ENCODE measurements around the gene R3HCC1L. TPM values are rescaled to one million over a fixed set of nuclear protein-coding genes. Genes with fewer than 3 reads are reported as not detected.
"Not testable (repeated sequence)": the region's sequence is repeated elsewhere in the genome, so short reads cannot be mapped to it uniquely, and the experiment has no call there.

R3HCC1L gene
- total RNA-seq, 1 donor from 2014 or later: 16.9 TPM

DNA sequence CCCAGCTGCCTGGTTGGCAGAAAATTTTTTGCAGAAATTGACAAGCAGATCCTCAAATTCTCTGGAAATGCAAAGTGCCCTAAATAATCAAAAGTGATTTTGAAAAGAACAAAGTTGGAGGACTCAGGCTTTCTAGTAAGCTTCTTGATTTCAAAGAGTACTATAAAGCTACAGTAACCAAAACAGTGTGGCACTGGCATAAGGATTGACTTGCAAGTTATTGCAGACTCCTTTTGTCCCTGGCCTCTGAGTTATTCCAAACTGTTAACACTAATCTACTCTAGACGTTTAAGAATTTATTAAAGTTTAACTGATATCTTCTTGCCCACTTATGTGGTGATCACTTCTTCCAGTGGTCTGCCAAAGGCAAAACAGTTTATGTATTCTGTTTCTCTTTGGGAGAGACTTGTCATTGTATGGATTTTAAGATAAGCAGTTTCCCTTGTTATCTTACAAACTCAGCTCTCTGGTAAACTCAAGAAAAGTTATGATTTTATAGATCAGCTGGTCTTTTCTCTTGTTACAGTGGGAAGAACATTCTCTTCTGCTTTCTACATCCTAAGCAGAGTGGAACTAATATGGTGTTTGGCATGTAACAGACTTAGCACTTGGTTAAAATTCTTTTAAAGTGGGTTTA is 92.2 kb downstream of the R3HCC1L start:
- Mint-ChIP-seq H3K27ac (no peak overlapping the region), H3K36me3 (peaks cover 22% of the 10 kb centered on the region), H3K4me1 (no peaks in the 10 kb centered on the region), H3K4me3 (no peak overlapping the region), H3K9me3 (peaks cover 18% of the 10 kb centered on the region), H3K27me3 (ENCODE audit: low read depth) (no peaks in the 10 kb centered on the region)
- TF ChIP-seq, protein P1, sequence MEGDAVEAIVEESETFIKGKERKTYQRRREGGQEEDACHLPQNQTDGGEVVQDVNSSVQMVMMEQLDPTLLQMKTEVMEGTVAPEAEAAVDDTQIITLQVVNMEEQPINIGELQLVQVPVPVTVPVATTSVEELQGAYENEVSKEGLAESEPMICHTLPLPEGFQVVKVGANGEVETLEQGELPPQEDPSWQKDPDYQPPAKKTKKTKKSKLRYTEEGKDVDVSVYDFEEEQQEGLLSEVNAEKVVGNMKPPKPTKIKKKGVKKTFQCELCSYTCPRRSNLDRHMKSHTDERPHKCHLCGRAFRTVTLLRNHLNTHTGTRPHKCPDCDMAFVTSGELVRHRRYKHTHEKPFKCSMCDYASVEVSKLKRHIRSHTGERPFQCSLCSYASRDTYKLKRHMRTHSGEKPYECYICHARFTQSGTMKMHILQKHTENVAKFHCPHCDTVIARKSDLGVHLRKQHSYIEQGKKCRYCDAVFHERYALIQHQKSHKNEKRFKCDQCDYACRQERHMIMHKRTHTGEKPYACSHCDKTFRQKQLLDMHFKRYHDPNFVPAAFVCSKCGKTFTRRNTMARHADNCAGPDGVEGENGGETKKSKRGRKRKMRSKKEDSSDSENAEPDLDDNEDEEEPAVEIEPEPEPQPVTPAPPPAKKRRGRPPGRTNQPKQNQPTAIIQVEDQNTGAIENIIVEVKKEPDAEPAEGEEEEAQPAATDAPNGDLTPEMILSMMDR (IDR thresholded peaks at IDR 0.05; ENCODE audit: unreplicated experiment): no peak
- DNase-seq (ENCODE audit: low spot score in 2 of 2, unreplicated experiment in 2 of 2): no peak

DNA sequence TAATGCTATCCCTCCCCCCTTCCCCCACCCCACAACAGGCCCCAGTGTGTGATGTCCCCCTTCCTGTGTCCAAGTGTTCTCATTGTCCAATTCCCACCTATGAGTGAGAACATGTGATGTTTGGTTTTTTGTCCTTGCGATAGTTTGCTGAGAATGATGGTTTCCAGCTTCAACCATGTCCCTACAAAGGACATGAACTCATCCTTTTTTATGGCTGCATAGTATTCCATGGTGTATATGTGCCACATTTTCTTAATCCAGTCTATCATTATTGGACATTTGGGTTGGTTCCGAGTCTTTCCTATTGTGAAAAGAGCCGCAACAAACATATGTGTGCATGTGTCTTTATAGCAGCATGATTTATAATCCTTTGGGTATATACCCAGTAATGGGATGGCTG is 93.3 kb downstream of the R3HCC1L start:
- H3K4me1 Mint-ChIP-seq; H3K27me3 Mint-ChIP-seq (ENCODE audit: low read depth); H3K27ac Mint-ChIP-seq; DNase-seq (ENCODE audit: low spot score in 2 of 2, unreplicated experiment in 2 of 2); H3K4me3 Mint-ChIP-seq: not testable (repeated sequence)
- H3K36me3 Mint-ChIP-seq: peaks cover 26% of the 10 kb centered on the region
- H3K9me3 Mint-ChIP-seq: peaks cover 18% of the 10 kb centered on the region

DNA sequence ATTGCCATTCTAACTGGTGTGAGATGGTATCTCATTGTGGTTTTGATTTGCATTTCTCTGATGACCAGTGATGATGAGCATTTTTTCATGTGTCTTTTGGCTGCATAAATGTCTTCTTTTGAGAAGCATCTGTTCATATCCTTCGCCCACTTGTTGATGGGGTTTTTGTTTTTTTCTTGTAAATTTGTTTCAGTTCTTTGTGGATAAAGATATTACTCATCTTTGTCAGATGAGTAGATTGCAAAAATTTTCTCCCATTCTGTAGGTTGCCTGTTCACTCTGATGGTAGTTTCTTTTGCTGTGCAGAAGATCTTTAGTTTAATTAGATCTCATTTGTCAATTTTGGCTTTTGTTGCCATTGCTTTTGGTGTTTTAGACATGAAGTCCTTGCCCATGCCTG is 93.8 kb downstream of the R3HCC1L start:
- DNase-seq (ENCODE audit: low spot score in 2 of 2, unreplicated experiment in 2 of 2); H3K4me3 Mint-ChIP-seq; H3K27me3 Mint-ChIP-seq (ENCODE audit: low read depth); H3K27ac Mint-ChIP-seq; H3K4me1 Mint-ChIP-seq: not testable (repeated sequence)
- Mint-ChIP-seq H3K36me3 (peaks cover 26% of the 10 kb centered on the region), H3K9me3 (peaks cover 18% of the 10 kb centered on the region)

DNA sequence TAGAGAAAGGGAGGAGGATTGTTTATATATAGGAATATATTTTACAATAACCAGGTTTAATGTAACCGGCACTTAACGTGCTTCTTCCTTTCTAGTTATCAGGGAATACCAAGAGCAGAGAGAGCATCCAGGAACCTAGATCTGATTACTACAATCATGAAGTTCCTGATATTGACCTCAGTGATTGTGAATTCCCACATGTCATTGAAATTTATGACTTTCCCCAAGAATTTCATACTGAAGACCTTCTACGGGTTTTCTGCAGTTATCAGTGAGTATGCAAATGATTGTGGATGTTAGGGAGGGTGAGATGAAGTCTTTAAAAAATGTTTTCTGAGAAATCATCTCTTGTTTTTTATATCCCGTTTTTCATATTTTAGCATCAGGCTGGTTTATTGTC is 97.0 kb downstream of the R3HCC1L start:
- TF ChIP-seq, protein P1 (IDR thresholded peaks at IDR 0.05; ENCODE audit: unreplicated experiment): no peak
- peaks cover 18% of the 10 kb centered on the region for H3K9me3 Mint-ChIP-seq
- no peaks in the 10 kb centered on the region for H3K27me3 Mint-ChIP-seq (ENCODE audit: low read depth)
- no peak for DNase-seq (ENCODE audit: low spot score in 2 of 2, unreplicated experiment in 2 of 2)
- no peak overlapping the region for H3K4me3 Mint-ChIP-seq
- H3K36me3 Mint-ChIP-seq: peaks cover 32% of the 10 kb centered on the region
- H3K4me1 Mint-ChIP-seq: no peaks in the 10 kb centered on the region
- no peak overlapping the region for H3K27ac Mint-ChIP-seq

DNA sequence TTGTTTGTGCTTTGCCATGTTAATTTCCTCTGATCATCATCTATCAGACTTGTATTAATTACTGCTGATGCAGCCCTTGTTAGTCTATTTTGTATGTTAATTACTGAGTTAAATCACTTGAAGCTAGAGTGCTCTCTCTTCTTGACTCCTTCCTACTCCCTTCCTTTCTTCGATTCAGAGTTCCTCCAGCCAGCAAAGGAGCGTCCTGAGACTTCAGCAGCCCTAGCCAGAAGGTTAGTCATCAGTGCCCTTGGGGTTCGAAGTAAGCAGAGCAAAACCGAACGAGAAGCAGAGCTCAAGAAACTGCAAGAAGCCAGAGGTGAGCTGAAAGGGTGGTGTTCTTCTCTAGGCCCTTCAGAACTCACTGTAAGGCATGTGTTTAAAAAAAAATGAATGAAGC is 101.4 kb downstream of the R3HCC1L start:
- Mint-ChIP-seq H3K4me1 (no peaks in the 10 kb centered on the region), H3K27ac (no peak overlapping the region), H3K36me3 (peaks cover 14% of the 10 kb centered on the region), H3K4me3 (no peak overlapping the region), H3K27me3 (ENCODE audit: low read depth) (no peaks in the 10 kb centered on the region), H3K9me3 (peaks cover 4% of the 10 kb centered on the region)
- DNase-seq (ENCODE audit: low spot score in 2 of 2, unreplicated experiment in 2 of 2): no peak
- TF ChIP-seq, protein P1 (IDR thresholded peaks at IDR 0.05; ENCODE audit: unreplicated experiment): no peak

DNA sequence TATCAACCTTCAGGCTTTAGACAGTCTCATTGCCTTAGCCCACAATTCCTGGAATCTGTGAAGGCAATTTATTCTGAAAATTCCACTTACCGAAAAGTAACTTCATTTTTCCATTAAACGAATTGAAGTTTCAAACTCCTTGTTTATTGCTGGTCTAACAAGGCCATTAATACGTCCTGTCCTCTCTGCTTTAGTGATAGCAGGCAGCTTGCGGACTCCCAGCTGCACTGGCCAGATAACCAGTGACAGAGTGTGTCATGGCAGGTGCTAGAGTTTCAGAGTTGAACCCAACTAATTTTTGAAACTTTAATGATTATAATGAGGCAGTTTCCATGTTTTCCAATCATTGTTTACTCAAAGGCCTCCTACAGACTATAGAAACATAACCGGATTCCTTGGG is 102.4 kb downstream of the R3HCC1L start:
- Mint-ChIP-seq H3K36me3 (peaks cover 11% of the 10 kb centered on the region), H3K4me3 (no peak overlapping the region), H3K9me3 (no peaks in the 10 kb centered on the region), H3K27ac (no peak overlapping the region), H3K4me1 (no peaks in the 10 kb centered on the region), H3K27me3 (ENCODE audit: low read depth) (no peaks in the 10 kb centered on the region)
- DNase-seq (ENCODE audit: low spot score in 2 of 2, unreplicated experiment in 2 of 2): no peak
- TF ChIP-seq, protein P1 (IDR thresholded peaks at IDR 0.05; ENCODE audit: unreplicated experiment): no peak

DNA sequence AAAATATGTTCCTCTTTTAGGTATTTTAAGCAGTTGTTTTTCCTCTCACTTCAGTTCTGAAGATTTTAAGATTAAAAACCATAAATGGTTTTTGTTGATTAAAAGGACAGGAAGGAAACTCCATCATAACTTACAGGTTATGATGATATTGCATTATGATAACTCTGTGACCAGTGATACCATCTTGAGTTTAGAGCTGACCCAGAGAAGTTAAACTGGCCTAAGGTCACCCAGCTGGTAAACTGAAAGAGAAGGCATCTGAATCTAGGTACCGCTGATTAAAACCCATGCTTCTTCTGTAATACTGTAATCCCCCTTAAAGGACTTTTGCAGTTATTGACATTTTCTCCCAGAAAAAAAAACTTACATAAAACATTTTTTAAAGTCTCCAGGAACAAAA is 103.9 kb downstream of the R3HCC1L start:
- Mint-ChIP-seq H3K4me3 (no peak overlapping the region), H3K27me3 (ENCODE audit: low read depth) (no peaks in the 10 kb centered on the region), H3K36me3 (peaks cover 8% of the 10 kb centered on the region), H3K9me3 (no peaks in the 10 kb centered on the region), H3K4me1 (no peaks in the 10 kb centered on the region), H3K27ac (no peak overlapping the region)
- no peak for DNase-seq (ENCODE audit: low spot score in 2 of 2, unreplicated experiment in 2 of 2)
- TF ChIP-seq, protein P1 (IDR thresholded peaks at IDR 0.05; ENCODE audit: unreplicated experiment): no peak

All from mesothelial cell of epicardium (in vitro differentiated cells).